H1 (cell line): ENCODE data around the gene KCNV2. TPM values are rescaled to one million over a fixed set of nuclear protein-coding genes. Genes with fewer than 3 reads are reported as not detected.

Source experiments
- ASH2L ChIP-seq: fragments of 200-600, 300-600 bp; sonication (generic); IDR thresholded peaks from one replicate; pipeline ENCODE4 v1.7.1; 2017; ENCODE audit warnings: low read length
- CEBPB ChIP-seq: IDR thresholded peaks from 2 replicates; pipeline ENCODE4 v1.6.1; 2012; ENCODE audit warnings: low read depth, low read length
- CHD1 ChIP-seq: IDR thresholded peaks from 2 replicates; pipeline ENCODE4 v1.6.1; 2012; ENCODE audit warnings: low read depth, low read length, improper control_type of control experiment
- CTBP2 ChIP-seq: IDR thresholded peaks from 2 replicates; pipeline ENCODE4 v1.7.0; 2011; ENCODE audit warnings: borderline replicate concordance, mild to moderate bottlenecking, moderate library complexity, mixed read lengths, low read length; ENCODE audit not compliant: insufficient read depth, insufficient read length
- NANOG ChIP-seq: IDR thresholded peaks from 2 replicates; pipeline ENCODE4 v1.6.1; 2011; ENCODE audit warnings: low read length, low read depth, mild to moderate bottlenecking, inconsistent platforms; ENCODE audit not compliant: insufficient read depth, poor library complexity, severe bottlenecking
- RAD21 ChIP-seq, 2 experiments: IDR thresholded peaks in 1 of 2; conservative IDR thresholded peaks in 1 of 2; 2 replicates each; pipeline ENCODE4 v1.6.1; 2011; ENCODE audit warnings: low read depth in 2 of 2, low read length in 2 of 2, improper control_type of control experiment in 1 of 2, inconsistent platforms in 1 of 2, mild to moderate bottlenecking in 1 of 2, moderate library complexity in 1 of 2
- SIX5 ChIP-seq: IDR thresholded peaks from 2 replicates; pipeline ENCODE4 v1.6.1; 2011; ENCODE audit warnings: mild to moderate bottlenecking, low read depth, low read length
- TCF12 ChIP-seq: IDR thresholded peaks from 2 replicates; pipeline ENCODE4 v1.6.1; 2011; ENCODE audit warnings: low read depth, mild to moderate bottlenecking, low read length
- ZNF274 ChIP-seq: IDR thresholded peaks from 2 replicates; pipeline ENCODE4 v1.7.0; 2012; ENCODE audit warnings: low read length, borderline replicate concordance; ENCODE audit errors: extremely low read depth
- polyA plus RNA-seq, 7 experiments: library from polyadenylated mRNA; depleted of rRNA in 3 of 7; stranded (reverse) in 5 of 7; unstranded in 2 of 7; fragments of >200 nt in 5 of 7; fragments of 200-250 nt in 2 of 7; gene quantifications; 1 replicate in 5 of 7; 2 replicates in 1 of 7; 4 replicates in 1 of 7; pipeline versions ENCODE4 v1.2.1 to v1.2.3, GENCODE V29; 2011 to 2013; ENCODE audit warnings: missing spikeins in 2 of 7, mixed read lengths in 2 of 7
- total RNA-seq: library from RNA; stranded (reverse); fragmentation: NEBNext Ultra II Directional; extraction: Animal tissue kit (Norgen Biotek cat#: 25700); gene quantifications from 2 replicates; pipeline ENCODE4 v1.2.1, GENCODE V29; 2021
- TF ChIP-seq, protein P1 (sequence below): fragments of 300-600 bp; sonication (generic); IDR thresholded peaks from 2 replicates; pipeline ENCODE4 v1.7.1; 2012; ENCODE audit warnings: low read length, moderate library complexity, mild to moderate bottlenecking, inconsistent platforms; ENCODE audit not compliant: insufficient replicate concordance

Gene KCNV2
- total and polyA plus RNA-seq, 2 of the 8 experiments (the other 6 are each of a cell fraction or from before 2014, with no cell fraction given) = not detected

DNA sequence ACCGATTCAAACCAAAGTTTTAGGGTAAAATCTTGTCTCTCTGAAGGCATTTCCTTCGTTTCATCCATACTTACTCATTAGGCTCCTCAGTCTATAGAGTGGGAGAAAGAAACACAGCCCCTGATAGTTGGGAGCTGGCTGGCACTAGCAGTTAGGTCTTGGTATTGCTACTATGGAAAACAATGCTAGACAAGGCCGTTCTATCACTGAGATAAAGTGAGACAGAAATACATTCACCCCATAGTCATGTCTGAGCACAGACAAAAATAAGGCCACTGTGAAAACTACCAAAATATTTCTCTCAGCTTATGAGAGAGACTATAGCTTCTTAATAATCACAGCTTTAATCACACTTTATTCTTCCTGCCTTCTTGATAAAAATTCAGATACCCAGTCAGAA is 28.7 kb upstream of the KCNV2 start (continued):
- no peak for TF ChIP-seq ASH2L
- no peak for TF ChIP-seq SIX5
- no peak for TF ChIP-seq TCF12
- no peak for TF ChIP-seq CTBP2
- no peak for TF ChIP-seq RAD21 (IDR thresholded peaks at IDR 0.05 in 1 of 2, conservative IDR thresholded peaks at IDR 0.05 in 1 of 2; ENCODE audit: low read depth in 2 of 2, low read length in 2 of 2)
- TF ChIP-seq CEBPB = no peak
- TF ChIP-seq, protein P1, sequence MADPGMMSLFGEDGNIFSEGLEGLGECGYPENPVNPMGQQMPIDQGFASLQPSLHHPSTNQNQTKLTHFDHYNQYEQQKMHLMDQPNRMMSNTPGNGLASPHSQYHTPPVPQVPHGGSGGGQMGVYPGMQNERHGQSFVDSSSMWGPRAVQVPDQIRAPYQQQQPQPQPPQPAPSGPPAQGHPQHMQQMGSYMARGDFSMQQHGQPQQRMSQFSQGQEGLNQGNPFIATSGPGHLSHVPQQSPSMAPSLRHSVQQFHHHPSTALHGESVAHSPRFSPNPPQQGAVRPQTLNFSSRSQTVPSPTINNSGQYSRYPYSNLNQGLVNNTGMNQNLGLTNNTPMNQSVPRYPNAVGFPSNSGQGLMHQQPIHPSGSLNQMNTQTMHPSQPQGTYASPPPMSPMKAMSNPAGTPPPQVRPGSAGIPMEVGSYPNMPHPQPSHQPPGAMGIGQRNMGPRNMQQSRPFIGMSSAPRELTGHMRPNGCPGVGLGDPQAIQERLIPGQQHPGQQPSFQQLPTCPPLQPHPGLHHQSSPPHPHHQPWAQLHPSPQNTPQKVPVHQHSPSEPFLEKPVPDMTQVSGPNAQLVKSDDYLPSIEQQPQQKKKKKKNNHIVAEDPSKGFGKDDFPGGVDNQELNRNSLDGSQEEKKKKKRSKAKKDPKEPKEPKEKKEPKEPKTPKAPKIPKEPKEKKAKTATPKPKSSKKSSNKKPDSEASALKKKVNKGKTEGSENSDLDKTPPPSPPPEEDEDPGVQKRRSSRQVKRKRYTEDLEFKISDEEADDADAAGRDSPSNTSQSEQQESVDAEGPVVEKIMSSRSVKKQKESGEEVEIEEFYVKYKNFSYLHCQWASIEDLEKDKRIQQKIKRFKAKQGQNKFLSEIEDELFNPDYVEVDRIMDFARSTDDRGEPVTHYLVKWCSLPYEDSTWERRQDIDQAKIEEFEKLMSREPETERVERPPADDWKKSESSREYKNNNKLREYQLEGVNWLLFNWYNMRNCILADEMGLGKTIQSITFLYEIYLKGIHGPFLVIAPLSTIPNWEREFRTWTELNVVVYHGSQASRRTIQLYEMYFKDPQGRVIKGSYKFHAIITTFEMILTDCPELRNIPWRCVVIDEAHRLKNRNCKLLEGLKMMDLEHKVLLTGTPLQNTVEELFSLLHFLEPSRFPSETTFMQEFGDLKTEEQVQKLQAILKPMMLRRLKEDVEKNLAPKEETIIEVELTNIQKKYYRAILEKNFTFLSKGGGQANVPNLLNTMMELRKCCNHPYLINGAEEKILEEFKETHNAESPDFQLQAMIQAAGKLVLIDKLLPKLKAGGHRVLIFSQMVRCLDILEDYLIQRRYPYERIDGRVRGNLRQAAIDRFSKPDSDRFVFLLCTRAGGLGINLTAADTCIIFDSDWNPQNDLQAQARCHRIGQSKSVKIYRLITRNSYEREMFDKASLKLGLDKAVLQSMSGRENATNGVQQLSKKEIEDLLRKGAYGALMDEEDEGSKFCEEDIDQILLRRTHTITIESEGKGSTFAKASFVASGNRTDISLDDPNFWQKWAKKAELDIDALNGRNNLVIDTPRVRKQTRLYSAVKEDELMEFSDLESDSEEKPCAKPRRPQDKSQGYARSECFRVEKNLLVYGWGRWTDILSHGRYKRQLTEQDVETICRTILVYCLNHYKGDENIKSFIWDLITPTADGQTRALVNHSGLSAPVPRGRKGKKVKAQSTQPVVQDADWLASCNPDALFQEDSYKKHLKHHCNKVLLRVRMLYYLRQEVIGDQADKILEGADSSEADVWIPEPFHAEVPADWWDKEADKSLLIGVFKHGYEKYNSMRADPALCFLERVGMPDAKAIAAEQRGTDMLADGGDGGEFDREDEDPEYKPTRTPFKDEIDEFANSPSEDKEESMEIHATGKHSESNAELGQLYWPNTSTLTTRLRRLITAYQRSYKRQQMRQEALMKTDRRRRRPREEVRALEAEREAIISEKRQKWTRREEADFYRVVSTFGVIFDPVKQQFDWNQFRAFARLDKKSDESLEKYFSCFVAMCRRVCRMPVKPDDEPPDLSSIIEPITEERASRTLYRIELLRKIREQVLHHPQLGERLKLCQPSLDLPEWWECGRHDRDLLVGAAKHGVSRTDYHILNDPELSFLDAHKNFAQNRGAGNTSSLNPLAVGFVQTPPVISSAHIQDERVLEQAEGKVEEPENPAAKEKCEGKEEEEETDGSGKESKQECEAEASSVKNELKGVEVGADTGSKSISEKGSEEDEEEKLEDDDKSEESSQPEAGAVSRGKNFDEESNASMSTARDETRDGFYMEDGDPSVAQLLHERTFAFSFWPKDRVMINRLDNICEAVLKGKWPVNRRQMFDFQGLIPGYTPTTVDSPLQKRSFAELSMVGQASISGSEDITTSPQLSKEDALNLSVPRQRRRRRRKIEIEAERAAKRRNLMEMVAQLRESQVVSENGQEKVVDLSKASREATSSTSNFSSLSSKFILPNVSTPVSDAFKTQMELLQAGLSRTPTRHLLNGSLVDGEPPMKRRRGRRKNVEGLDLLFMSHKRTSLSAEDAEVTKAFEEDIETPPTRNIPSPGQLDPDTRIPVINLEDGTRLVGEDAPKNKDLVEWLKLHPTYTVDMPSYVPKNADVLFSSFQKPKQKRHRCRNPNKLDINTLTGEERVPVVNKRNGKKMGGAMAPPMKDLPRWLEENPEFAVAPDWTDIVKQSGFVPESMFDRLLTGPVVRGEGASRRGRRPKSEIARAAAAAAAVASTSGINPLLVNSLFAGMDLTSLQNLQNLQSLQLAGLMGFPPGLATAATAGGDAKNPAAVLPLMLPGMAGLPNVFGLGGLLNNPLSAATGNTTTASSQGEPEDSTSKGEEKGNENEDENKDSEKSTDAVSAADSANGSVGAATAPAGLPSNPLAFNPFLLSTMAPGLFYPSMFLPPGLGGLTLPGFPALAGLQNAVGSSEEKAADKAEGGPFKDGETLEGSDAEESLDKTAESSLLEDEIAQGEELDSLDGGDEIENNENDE = no peak
- TF ChIP-seq CHD1 = no peak
- no peak for TF ChIP-seq NANOG
- TF ChIP-seq ZNF274 = no peak
